HFFc6 (cell line): ENCODE results near the gene CDH23. TPM values are rescaled to one million over a fixed set of nuclear protein-coding genes. Genes with fewer than 3 reads are reported as not detected.

Experiments
- DNase-seq: peaks from one replicate; pipeline ENCODE4 v3.0.0-alpha.2; 2018
- H3K27ac Mint-ChIP-seq: 2 replicates; pipeline ENCODE4 v1.8.0; 2020; ENCODE audit warnings: mild to moderate bottlenecking, mixed read lengths
- H3K27me3 Mint-ChIP-seq: 2 replicates; pipeline ENCODE4 v1.8.0; 2021; ENCODE audit warnings: mild to moderate bottlenecking, moderate library complexity, mixed read lengths; ENCODE audit not compliant: insufficient read depth
- H3K36me3 Mint-ChIP-seq: 2 replicates; pipeline ENCODE4 v1.8.0; 2021; ENCODE audit warnings: low read depth, mixed read lengths
- H3K4me1 Mint-ChIP-seq: 2 replicates; pipeline ENCODE4 v1.8.0; 2020; ENCODE audit warnings: low read depth, mixed read lengths
- H3K4me3 Mint-ChIP-seq: 2 replicates; pipeline ENCODE4 v1.8.0; 2020; ENCODE audit warnings: mild to moderate bottlenecking, moderate library complexity, mixed read lengths
- H3K9me3 Mint-ChIP-seq: 2 replicates; pipeline ENCODE4 v1.8.0; 2020; ENCODE audit warnings: mild to moderate bottlenecking, mixed read lengths
- total RNA-seq, 6 experiments: library from RNA; stranded (reverse); fragmentation: NEBNext Ultra II Directional; extraction: Animal tissue kit (Norgen Biotek cat#: 25700); gene quantifications; 2 replicates in 1 of 6; 3 replicates in 5 of 6; pipeline ENCODE4 v1.2.3, GENCODE V29; 2021
- TF ChIP-seq, protein P1 (sequence below): fragments of 200-600 bp; sonication (generic); IDR thresholded peaks from 2 replicates; pipeline ENCODE4 v1.5.0; 2021; ENCODE audit warnings: antibody characterized with exemption, mild to moderate bottlenecking

The CDH23 gene
- total RNA-seq, 6 experiments from 2014 or later: 0.02 to 0.11 (median 0.04) TPM; not detected in 2

DNA sequence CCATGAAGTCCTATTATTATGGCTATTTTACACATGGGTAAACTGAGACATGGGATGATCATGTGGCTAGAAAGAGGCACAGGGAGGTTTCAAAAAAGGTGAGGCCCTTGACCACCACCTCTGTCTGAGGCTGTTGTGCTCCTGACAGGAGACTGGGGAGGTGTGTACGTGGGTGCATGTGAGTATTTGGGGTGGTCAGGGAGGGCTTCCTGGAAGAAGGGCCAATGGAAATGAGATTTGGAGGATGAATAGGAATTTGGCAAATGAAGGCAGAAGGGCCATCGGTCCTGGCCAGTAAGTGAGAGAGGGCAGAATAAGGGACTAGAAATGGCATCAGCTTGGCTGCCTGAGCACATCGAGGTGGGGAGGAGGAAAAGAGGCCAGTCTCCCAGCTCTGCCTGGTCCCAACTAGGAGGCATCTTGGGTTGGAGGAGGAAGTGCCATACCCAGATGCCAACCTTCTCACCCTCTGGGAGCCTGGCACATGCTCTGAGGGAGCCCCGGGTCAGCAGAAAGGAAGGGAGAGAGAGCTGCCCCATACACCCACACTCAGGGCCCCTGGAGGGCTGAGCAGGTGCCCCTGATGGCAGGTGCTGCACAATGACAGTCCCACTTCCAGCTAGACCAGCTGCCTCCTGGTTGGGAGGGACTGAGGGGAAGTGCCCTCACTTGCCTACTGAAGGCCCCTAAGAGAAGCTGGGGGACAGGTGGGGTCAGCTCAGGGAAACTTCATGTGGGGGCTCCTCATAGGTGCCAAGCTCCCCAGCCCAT, 47.7 kb downstream of the CDH23 start:
- TF ChIP-seq, protein P1, sequence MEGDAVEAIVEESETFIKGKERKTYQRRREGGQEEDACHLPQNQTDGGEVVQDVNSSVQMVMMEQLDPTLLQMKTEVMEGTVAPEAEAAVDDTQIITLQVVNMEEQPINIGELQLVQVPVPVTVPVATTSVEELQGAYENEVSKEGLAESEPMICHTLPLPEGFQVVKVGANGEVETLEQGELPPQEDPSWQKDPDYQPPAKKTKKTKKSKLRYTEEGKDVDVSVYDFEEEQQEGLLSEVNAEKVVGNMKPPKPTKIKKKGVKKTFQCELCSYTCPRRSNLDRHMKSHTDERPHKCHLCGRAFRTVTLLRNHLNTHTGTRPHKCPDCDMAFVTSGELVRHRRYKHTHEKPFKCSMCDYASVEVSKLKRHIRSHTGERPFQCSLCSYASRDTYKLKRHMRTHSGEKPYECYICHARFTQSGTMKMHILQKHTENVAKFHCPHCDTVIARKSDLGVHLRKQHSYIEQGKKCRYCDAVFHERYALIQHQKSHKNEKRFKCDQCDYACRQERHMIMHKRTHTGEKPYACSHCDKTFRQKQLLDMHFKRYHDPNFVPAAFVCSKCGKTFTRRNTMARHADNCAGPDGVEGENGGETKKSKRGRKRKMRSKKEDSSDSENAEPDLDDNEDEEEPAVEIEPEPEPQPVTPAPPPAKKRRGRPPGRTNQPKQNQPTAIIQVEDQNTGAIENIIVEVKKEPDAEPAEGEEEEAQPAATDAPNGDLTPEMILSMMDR: no peak
- H3K4me3 Mint-ChIP-seq: no peak overlapping the region
- no peak for DNase-seq
- peaks cover 53% of the 10 kb centered on the region for H3K27me3 Mint-ChIP-seq
- H3K36me3 Mint-ChIP-seq: no peaks in the 10 kb centered on the region
- H3K9me3 Mint-ChIP-seq: no peaks in the 10 kb centered on the region
- no peak overlapping the region for H3K27ac Mint-ChIP-seq
- H3K4me1 Mint-ChIP-seq: no peaks in the 10 kb centered on the region

DNA sequence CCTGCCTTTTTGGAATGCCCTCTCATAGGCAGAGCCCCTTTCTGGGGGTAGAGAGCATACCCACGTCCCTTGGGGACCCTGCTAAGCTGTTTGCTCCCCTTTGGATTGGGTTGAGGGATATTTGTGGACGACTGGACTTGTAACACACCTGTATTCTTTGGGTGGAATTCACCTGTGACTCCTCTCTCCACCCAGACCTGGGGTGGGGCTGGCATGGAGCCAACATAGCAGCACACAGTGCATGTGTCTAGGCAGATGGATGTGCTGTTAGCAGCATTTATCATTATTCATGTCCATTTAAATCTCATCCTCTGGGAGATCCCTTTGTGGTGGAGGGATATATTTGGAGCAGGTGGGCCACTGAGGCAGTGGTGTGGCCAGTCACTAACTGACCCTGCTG, 51.0 kb downstream of the CDH23 start:
- no peak overlapping the region for H3K4me3 Mint-ChIP-seq

DNA sequence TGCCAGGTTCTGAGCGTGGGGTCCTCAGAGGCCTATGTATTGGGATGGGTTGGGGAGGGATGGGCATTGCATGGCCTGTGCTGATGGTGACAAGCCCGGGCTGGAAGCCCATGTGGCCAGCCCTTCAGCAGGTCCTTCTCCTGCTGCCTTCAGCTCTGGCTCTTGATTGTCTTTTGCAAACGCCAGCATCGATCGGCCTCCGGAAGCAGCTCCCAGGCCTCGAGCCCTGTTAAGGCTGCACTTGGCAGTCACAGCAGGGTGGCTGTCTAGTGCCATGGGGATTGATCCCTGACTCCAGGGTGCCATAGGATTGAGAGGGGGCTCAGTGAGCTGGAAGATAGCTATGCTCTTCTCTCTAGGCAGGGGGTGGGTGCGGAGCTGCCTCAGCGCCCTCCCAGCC, 51.4 kb downstream of the CDH23 start:
- Mint-ChIP-seq H3K27ac (no peak overlapping the region), H3K9me3 (no peaks in the 10 kb centered on the region), H3K36me3 (no peaks in the 10 kb centered on the region), H3K27me3 (peaks cover 50% of the 10 kb centered on the region), H3K4me1 (no peaks in the 10 kb centered on the region), H3K4me3 (no peak overlapping the region)
- DNase-seq: no peak
- TF ChIP-seq, protein P1: no peak

More for the DNA sequence above, 51.0 kb downstream of the CDH23 start:
- H3K36me3 Mint-ChIP-seq: no peaks in the 10 kb centered on the region
- H3K27me3 Mint-ChIP-seq: peaks cover 49% of the 10 kb centered on the region
- H3K4me1 Mint-ChIP-seq: no peaks in the 10 kb centered on the region
- DNase-seq: no peak
- TF ChIP-seq, protein P1: no peak
- no peak overlapping the region for H3K27ac Mint-ChIP-seq
- no peaks in the 10 kb centered on the region for H3K9me3 Mint-ChIP-seq

DNA sequence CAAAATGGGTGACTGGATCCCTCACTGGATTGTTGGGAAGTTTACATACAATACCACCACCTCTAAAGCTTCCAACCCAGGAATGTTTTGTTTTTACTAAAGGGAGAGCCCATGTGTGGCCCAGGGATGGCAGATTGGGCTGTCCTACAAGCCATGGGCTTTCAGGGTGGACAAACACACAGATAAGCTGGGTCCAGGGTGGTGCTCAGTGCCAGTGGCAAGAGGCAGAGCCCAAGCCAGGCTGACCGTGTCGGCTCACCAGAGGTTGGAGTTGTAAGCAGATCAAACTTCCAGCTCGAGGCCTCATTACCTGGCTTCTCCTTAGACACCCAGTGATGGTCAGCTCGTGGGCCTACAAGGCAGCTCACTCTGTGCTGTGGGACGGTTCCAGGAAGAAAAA, 52.3 kb downstream of the CDH23 start:
- TF ChIP-seq, protein P1: no peak
- H3K27me3 Mint-ChIP-seq: peaks cover 52% of the 10 kb centered on the region
- H3K36me3 Mint-ChIP-seq: no peaks in the 10 kb centered on the region
- H3K9me3 Mint-ChIP-seq: no peaks in the 10 kb centered on the region
- H3K27ac Mint-ChIP-seq: no peak overlapping the region
- H3K4me3 Mint-ChIP-seq: no peak overlapping the region
- no peaks in the 10 kb centered on the region for H3K4me1 Mint-ChIP-seq
- no peak for DNase-seq

DNA sequence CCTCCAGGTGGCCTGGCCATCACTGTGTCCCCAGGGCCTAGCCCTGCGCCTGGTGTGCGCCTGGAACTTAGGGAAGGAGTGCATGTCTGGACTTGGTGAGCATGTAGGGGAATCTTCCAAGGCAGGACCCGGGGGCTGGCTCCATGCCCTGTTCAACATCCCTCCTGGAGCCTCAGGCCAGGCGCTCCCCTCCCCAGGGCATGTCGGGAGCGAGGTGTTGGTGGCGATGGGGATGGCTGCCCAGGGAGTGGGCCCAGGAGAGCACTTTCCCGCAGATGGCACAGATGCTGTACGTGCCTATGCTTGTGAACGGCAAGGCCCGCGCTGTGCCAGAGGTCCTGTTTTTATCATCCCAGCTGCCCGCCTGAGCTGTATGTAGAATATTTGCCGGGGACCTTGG, 55.0 kb downstream of the CDH23 start:
- Mint-ChIP-seq H3K9me3 (no peaks in the 10 kb centered on the region), H3K36me3 (no peaks in the 10 kb centered on the region), H3K4me1 (no peaks in the 10 kb centered on the region), H3K4me3 (no peak overlapping the region), H3K27me3 (peaks cover 53% of the 10 kb centered on the region), H3K27ac (no peak overlapping the region)
- DNase-seq: no peak
- TF ChIP-seq, protein P1: no peak
